ENCODE data around the gene OR2K2. TPM values are rescaled to one million over a fixed set of nuclear protein-coding genes. Genes with fewer than 3 reads are reported as not detected.
"Not testable (repeated sequence)": the region's sequence is repeated elsewhere in the genome, so short reads cannot be mapped to it uniquely, and the experiment has no call there.

Gene OR2K2
- polyA plus RNA-seq (ENCODE audit: insufficient read length in 4 of 4), result not detected

DNA sequence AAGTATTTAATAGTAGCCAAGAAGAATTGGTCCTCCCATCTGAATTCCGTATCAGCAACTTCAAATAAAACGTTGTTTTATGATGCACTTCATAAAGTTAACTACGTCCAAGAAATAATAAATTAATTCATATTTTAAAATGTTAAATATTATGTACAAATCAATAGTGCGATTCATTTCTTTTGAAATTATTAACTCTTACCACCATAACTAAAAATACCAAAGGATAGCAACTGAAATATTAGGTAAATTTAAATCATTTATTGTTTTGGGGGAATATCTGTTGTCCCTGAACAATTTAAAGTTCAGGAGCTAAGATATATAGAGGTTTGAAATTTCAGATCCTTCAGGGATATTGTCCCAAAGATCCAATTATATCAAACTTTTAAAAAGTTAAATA is at the start of gene OR2K2:
OR2K2 (minus strand) TSS at position 101 of the 400 bp plus-strand sequence. CDS start 1,791 bp downstream, outside the sequence.
- no peak for DNase-seq (ENCODE audit: low read depth in 4 of 4, low spot score in 3 of 4)

DNA sequence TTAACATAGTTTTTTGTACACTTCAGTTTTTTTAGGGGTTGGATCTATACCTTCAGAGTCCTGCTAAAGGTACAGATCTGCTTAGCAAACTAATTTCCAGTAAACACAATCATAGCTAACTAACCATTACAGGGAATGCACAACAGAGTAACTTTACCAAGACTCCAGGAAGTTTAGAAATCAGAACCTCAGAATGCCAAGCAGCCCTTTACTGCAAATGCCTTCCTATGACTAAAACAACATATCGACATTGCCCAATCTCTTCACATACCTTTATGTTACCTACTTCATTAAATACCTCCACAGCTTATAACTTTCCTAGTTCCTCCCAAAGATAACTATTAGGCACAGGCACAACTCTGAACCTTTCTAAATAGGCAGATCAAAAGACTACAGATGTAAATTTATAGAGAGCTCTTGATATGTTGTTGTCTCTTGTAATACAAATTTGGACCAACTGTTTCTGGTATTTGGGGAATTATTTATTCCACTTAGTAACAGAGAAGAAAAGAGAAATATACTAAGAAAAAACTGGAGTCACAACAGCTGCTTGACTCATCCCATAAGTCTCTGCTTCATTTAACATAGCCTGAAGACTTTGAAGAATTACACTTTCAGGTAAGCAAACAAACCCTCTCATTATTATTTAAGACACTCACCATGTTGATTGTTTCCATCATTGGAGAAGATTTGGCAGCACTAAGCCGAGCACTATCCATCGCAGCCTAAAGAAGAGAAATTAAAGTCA is 46.0 kb upstream of the OR2K2 start:
- no peak for DNase-seq (ENCODE audit: low read depth in 4 of 4, low spot score in 3 of 4)

DNA sequence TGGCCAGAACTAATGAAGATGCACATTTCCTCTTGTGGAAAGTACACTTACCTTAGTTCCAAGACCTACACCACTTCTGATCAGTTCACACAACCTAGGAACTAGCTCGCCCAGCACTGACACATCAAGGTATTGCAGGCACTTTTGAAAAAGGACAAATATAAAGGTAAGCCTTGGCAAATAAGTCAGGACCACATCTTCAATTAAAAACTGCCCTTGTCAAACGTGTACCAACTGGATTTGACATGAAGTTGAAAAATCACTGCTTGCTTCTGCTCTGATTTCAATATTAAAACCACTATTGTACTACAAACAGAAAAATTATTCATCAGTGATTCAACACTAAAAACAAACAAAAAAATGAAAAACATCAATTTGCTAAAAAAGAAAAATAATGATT is 45.0 kb upstream of the OR2K2 start:
- DNase-seq (ENCODE audit: low read depth in 4 of 4, low spot score in 3 of 4), result no peak

- DNase-seq (ENCODE audit: low read depth in 4 of 4, low spot score in 3 of 4), result no peak
Measured at GRCh38 chr9:111372297-111372696, 42.3 kb upstream of the OR2K2 start.

GRCh38 chr9:111366978-111367377 is 37.0 kb upstream of the OR2K2 start:
- DNase-seq (ENCODE audit: low read depth in 4 of 4, low spot score in 3 of 4), result no peak

GRCh38 chr9:111362526-111362925 is 32.5 kb upstream of the OR2K2 start:
- no peak for DNase-seq (ENCODE audit: low read depth in 4 of 4, low spot score in 3 of 4)

DNA sequence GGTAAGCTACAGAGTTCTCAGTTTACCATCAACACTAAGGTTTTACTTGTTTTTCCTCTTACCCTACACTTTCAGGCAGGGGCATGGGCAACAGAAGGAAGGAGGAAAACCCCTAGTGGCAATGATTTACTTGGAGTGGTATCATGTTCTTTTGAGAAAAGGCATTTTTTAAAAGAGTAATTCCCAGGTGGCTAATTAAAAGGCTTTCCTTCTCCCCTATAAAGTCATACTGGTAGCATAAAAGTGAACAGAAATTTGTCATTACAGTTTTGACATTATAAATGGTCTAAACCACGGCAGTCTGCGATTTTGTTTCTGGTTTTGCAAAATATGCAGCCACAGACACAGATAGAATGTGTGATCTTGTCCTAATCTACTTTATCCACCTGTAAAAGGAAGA is 30.9 kb upstream of the OR2K2 start:
- DNase-seq (ENCODE audit: low read depth in 4 of 4, low spot score in 3 of 4), result no peak

DNA sequence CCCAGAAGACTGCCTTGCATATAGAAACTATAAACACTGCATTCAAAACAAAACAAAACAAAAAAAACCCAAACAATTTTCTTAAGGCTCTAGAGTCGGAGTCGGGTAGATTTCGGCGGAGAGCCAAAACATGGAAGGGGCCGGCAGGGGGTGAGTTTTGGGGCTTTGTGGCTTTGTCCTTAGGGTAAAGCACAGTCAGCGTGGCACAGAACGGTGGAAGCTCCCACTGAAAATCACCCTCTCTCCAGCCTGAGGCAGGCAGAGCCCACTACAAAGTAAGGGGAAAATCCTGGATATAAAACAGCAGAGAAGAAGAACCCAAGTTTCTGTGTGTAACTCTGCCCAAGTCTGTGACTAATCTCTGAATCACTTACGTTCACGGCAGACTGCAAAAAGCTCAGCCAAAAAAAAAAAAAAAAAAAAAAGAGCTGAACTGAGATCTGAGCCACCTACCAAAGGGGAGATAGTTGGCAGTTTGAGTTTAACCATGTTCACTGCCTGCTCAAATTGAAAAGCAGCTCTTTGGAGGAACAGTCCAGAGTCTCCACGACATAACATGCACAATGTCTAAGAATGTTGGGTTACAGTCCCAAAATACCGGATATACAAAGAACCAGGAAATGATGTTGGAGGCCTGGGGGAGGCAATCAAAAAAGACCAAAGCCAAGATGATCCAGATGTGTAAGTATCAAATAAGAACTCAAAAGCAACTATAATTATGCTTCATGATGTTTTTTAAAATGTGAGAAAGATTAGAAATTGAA is 26.6 kb upstream of the OR2K2 start:
- DNase-seq (ENCODE audit: low read depth in 4 of 4, low spot score in 3 of 4), result no peak

- DNase-seq (ENCODE audit: low read depth in 4 of 4, low spot score in 3 of 4), result no peak
Measured at GRCh38 chr9:111352545-111352944, 22.5 kb upstream of the OR2K2 start.

DNA sequence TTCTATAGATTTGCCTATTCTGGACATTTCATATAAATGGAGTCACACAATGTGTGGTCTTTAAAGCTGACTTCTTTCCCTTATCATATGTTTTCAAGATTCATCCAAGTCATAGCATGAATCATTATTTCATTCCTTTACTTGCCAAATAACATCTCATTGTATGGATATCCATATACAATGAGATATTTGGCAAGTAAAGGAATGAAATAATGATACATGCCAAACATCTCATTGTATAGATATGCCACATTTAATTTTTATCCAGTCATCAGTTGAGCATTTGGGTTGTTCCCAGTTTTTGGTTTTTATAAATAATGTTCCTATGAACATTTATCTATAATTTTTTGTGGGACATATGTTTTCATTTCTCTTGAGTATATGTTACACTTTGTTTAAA is 20.5 kb upstream of the OR2K2 start:
- DNase-seq (ENCODE audit: low read depth in 4 of 4, low spot score in 3 of 4), result no peak

DNA sequence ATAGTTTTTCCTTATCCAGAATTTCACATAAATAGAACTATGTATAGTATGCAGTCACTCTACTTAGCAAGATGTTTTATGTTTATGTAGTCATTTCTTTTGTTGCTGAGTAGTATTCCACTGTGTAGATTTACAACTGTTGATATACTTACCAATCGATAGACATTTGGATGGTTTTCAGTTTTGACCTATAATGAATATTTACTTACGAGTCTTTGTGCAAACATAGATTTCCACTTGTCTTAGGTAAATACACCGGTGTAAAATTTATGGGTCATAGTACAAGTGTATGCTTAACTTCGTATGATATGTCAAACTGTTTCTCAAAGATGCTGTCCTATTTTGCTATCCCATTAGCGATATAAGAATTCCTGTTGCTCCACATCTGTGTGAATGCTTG is 19.7 kb upstream of the OR2K2 start:
- DNase-seq (ENCODE audit: low read depth in 4 of 4, low spot score in 3 of 4), result no peak

DNA sequence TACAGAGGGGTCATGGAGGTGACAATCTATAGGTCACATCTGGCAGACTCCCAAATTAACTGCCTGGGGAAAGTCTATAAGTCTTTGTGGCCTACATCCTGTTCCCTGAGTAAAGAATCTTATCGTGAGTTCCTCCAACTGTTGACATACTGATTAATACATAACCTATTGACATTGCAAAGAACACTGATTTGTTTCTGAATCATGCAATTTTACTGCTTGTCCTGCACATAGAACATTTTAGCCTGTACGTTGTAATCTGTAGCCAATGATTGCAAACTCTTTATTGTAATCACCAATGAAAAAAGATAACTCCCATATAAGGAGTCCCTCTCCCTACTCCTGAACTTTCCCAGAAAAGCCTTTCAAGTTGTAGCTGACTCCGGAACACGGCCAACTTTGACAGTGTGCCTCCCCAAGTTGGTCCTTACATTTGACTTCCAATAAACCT is 18.8 kb upstream of the OR2K2 start:
- DNase-seq (ENCODE audit: low read depth in 4 of 4, low spot score in 3 of 4), result peak in 1 of 4 donors; percentile 4

GRCh38 chr9:111334318-111334863 is 4.4 kb upstream of the OR2K2 start:
- DNase-seq (ENCODE audit: low read depth in 4 of 4, low spot score in 3 of 4), result not testable (repeated sequence)

- DNase-seq (ENCODE audit: low read depth in 4 of 4, low spot score in 3 of 4), result peak in 2 of 4 donors; percentile 20 to 33
Measured at GRCh38 chr9:111320631-111321030, 9.4 kb downstream of the OR2K2 start.

GRCh38 chr9:111316796-111317195 is 13.2 kb downstream of the OR2K2 start:
- no peak for DNase-seq (ENCODE audit: low read depth in 4 of 4, low spot score in 3 of 4)

- no peak for DNase-seq (ENCODE audit: low read depth in 4 of 4, low spot score in 3 of 4)
Measured at GRCh38 chr9:111305914-111306313, 24.1 kb downstream of the OR2K2 start.

GRCh38 chr9:111304000-111304399 is 26.0 kb downstream of the OR2K2 start:
- DNase-seq (ENCODE audit: low read depth in 4 of 4, low spot score in 3 of 4), result not testable (repeated sequence)

GRCh38 chr9:111301195-111301594 is 28.8 kb downstream of the OR2K2 start:
- no peak for DNase-seq (ENCODE audit: low read depth in 4 of 4, low spot score in 3 of 4)

DNA sequence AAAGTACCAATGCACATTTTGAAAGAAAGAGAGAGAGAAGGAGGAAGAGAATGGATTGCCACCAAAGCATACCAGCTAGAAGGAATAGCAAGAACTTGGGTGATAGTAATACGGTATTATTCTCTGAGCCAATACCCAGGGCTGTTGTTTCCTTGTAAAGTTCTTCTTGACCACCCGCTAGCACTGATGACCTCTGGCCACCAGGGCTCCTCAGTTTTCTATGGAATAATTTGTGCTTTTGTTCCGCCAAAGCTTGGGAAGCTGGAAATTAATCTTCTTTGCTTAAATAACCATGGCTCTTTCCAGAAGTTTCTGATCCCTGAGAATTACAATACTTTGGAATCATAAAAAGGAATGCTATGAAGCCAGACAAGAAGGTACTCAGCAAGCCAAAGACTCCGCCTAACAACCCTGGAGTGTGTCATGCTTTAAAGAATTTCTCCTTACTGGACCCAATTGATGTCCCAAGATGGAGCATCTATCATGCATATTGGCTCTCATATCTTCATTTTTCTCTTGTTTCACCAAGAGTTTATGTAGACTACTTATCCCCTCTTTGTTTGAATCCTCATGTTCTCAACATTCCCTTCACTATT is 29.8 kb downstream of the OR2K2 start:
- DNase-seq (ENCODE audit: low read depth in 4 of 4, low spot score in 3 of 4), result no peak

GRCh38 chr9:111299599-111299966 is 30.4 kb downstream of the OR2K2 start:
- not testable (repeated sequence) for DNase-seq (ENCODE audit: low read depth in 4 of 4, low spot score in 3 of 4)
